ENCODE results near the gene TCF4.

TCF4 gene

DNA sequence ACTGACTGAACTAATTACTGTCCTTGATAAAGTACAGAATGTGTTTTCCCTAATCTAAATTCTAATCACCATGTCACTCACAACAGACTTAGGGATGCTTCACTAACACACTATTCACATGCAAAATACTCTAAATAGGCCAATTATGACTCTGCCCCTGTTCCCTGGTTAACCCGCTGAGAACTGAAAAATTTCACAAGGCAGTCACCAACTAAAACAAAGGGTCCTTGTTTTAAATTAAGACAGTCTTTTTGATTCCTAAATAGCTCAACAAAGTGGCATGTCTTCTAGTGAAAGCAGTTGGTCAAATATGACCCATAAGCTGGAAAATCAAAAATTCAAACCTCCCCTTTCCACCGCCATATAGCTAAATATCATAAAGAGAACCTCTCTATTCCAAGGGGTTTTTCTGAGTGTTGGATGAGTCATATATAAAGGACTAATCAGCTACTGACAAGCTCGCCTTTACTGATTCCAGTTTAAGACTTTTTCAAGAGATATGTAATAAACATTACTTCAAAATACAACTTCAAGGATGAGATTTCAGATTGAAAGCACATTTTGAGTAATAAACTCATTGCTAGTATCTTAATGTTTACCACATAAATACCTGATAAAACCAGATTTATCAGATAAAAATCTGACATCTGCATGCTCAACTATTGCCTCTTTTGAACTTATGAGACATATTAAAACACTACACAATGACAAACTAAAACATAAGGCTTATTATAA, 235.8 kb downstream of the TCF4 start:
- Histone ChIP-seq H3K4me1 (ENCODE audit: control insufficient read depth, insufficient read depth, low read length, poor library complexity, severe bottlenecking) (no peaks in the 10 kb centered on the region), H3K4me3 (ENCODE audit: insufficient read depth, low read depth, low read length, poor library complexity, severe bottlenecking) (no peak overlapping the region), H3K36me3 (ENCODE audit: control insufficient read depth, insufficient read depth, low read length) (no peaks in the 10 kb centered on the region), H3K27ac (ENCODE audit: insufficient read depth, low read length, poor library complexity, severe bottlenecking) (no peak overlapping the region), H3K27me3 (replicated peaks; ENCODE audit: control insufficient read depth, insufficient read depth, low read length, poor library complexity, severe bottlenecking) (no peaks in the 10 kb centered on the region), H3K9me3 (ENCODE audit: control insufficient read depth, low read length) (no peaks in the 10 kb centered on the region)
- no peak for DNase-seq

DNA sequence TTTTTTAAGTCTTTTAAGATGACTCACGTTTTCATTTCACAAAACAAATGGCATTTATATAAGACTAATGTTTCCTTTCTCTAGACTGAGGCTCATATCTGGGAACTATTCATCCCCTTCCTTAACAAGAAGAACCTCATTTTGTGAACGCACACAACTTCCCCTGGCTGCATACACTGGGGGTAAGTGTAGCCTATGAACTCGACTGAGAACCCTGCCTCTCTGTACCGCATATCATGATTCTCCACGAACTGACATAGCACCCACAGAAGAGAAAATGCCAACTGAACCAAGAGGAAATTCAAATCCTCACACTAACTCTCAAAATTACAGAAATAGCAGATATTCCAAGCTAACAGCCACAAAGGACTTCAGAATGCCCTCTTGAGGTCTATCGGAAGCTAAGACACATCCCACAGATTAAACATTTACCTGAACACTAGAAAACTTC, 236.7 kb downstream of the TCF4 start:
- Histone ChIP-seq H3K9me3 (ENCODE audit: control insufficient read depth, low read length) (no peaks in the 10 kb centered on the region), H3K27me3 (replicated peaks; ENCODE audit: control insufficient read depth, insufficient read depth, low read length, poor library complexity, severe bottlenecking) (no peaks in the 10 kb centered on the region), H3K36me3 (ENCODE audit: control insufficient read depth, insufficient read depth, low read length) (no peaks in the 10 kb centered on the region), H3K27ac (ENCODE audit: insufficient read depth, low read length, poor library complexity, severe bottlenecking) (no peak overlapping the region), H3K4me3 (ENCODE audit: insufficient read depth, low read depth, low read length, poor library complexity, severe bottlenecking) (no peak overlapping the region), H3K4me1 (ENCODE audit: control insufficient read depth, insufficient read depth, low read length, poor library complexity, severe bottlenecking) (no peaks in the 10 kb centered on the region)
- no peak for DNase-seq

DNA sequence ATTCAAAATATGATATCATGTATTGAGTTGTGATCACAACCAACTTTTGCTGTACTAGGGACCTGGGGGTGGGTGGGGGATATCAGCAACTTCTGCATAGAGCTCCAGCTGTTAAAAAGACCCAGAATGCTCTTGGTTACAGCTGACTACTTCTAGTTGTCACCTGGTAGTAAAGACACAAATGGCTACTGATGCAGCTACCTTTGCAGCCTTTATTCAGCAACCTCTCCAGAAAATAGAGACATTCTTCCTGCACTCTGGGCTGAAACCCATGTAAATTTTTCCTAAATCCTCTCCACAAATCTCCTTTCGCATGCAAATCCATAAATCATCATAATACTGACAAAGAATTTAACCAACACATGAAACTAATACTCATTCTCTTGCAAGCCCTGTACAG, 238.3 kb downstream of the TCF4 start:
- H3K4me3 ChIP-seq (ENCODE audit: insufficient read depth, low read depth, low read length, poor library complexity, severe bottlenecking) = no peak overlapping the region
- no peaks in the 10 kb centered on the region for H3K9me3 ChIP-seq (ENCODE audit: control insufficient read depth, low read length)
- no peaks in the 10 kb centered on the region for H3K36me3 ChIP-seq (ENCODE audit: control insufficient read depth, insufficient read depth, low read length)
- no peaks in the 10 kb centered on the region for H3K4me1 ChIP-seq (ENCODE audit: control insufficient read depth, insufficient read depth, low read length, poor library complexity, severe bottlenecking)
- no peak overlapping the region for H3K27ac ChIP-seq (ENCODE audit: insufficient read depth, low read length, poor library complexity, severe bottlenecking)
- no peaks in the 10 kb centered on the region for H3K27me3 ChIP-seq (replicated peaks; ENCODE audit: control insufficient read depth, insufficient read depth, low read length, poor library complexity, severe bottlenecking)
- DNase-seq = no peak

DNA sequence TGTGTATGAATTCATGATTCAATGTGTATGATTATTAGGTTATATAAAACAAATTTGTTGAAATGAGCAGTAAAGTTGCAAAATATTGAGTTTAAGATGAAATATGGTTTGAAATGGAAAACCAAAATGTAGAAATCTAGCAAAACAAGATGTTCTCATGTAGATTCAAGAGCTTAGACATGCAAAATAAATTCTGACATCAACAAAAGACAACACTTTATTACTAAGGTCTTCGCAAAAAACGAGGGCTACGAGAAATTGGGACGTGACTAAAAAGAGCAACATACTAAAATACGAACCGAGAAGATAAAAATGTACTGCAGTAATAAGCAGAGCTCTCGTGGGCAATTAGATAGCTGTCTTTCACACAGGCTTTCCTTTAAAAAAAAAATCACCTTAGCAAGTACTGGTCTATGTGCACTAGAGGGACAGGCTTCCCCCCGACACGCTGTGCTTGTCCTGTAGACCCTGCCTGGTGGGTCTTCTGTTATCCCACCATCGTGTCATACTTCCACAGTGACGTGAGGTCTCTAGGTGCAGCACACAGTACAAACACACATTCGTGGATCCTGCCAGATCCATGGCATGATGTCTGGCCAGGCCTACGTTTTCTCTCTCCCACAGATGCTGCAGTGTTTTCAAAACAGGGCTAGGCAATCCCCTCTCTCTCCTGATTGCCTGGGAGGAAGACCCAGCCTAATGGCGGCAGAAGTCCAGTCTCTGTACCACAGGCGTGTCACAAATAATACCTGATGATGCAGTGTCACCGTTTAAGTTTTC, 240.8 kb downstream of the TCF4 start:
- no peaks in the 10 kb centered on the region for H3K4me1 ChIP-seq (ENCODE audit: control insufficient read depth, insufficient read depth, low read length, poor library complexity, severe bottlenecking)
- DNase-seq = no peak
- no peaks in the 10 kb centered on the region for H3K27me3 ChIP-seq (replicated peaks; ENCODE audit: control insufficient read depth, insufficient read depth, low read length, poor library complexity, severe bottlenecking)
- H3K27ac ChIP-seq (ENCODE audit: insufficient read depth, low read length, poor library complexity, severe bottlenecking) = no peak overlapping the region
- H3K4me3 ChIP-seq (ENCODE audit: insufficient read depth, low read depth, low read length, poor library complexity, severe bottlenecking) = no peak overlapping the region
- no peaks in the 10 kb centered on the region for H3K36me3 ChIP-seq (ENCODE audit: control insufficient read depth, insufficient read depth, low read length)
- no peaks in the 10 kb centered on the region for H3K9me3 ChIP-seq (ENCODE audit: control insufficient read depth, low read length)

DNA sequence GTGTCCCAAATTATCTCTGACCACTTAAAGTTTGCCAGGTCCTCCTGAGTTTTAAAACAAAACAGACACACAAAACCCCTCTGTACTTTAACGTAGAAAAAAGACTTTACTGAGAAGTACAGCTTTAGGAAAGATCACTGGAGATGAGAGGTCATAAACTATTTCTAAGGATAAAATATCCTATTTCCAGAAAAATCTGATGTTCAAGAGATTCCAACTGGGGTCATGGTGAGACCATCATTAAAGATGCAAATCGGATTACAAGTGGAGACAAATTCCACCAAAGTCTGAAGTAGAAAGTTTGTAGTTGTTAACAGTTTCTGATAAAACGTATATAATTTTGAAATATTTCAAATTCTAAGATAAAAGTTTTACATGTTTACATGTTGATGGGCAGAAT, 241.6 kb downstream of the TCF4 start:
- H3K27me3 ChIP-seq (replicated peaks; ENCODE audit: control insufficient read depth, insufficient read depth, low read length, poor library complexity, severe bottlenecking) = no peaks in the 10 kb centered on the region
- no peak for DNase-seq
- no peaks in the 10 kb centered on the region for H3K4me1 ChIP-seq (ENCODE audit: control insufficient read depth, insufficient read depth, low read length, poor library complexity, severe bottlenecking)
- no peaks in the 10 kb centered on the region for H3K36me3 ChIP-seq (ENCODE audit: control insufficient read depth, insufficient read depth, low read length)
- H3K9me3 ChIP-seq (ENCODE audit: control insufficient read depth, low read length) = no peaks in the 10 kb centered on the region
- no peak overlapping the region for H3K27ac ChIP-seq (ENCODE audit: insufficient read depth, low read length, poor library complexity, severe bottlenecking)
- H3K4me3 ChIP-seq (ENCODE audit: insufficient read depth, low read depth, low read length, poor library complexity, severe bottlenecking) = no peak overlapping the region

DNA sequence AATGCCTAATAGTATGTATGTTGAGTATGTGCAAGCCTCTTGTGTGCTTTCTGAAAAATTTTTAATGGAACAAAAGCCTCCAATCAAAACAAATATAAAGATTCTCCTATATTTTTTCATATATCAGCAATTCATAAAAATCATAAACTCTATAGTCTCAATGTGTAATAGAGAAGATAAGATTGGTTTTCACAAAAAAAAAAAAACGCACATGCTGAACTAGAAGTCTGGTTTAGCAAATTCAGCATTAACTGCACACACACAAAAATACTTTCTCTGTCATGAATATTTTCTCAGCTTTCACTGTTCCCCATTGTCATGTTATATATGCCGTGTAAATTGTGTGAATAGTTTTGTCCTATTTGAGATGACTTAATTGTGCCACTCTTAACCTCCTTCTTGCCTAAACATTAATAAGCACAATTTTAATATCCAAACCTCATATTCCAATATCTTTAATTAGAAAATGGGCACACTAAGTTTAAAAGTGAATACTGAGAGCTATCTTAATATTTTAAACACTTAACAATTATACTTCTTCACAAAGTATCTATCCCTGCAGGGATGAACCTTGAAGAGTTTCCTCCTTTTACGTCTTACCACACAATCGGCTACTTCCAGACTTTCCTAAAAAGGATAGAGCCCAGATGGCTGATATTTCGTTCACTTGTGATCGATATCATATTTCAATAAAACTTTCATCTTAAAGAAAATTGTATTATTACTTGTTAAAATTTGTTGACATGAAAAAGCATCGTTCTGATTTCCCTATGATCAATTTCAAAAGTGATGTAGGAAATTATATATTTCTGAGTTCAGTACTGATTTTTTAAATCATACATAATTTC, 242.7 kb downstream of the TCF4 start:
- H3K36me3 ChIP-seq (ENCODE audit: control insufficient read depth, insufficient read depth, low read length) = no peaks in the 10 kb centered on the region
- DNase-seq = no peak
- no peaks in the 10 kb centered on the region for H3K4me1 ChIP-seq (ENCODE audit: control insufficient read depth, insufficient read depth, low read length, poor library complexity, severe bottlenecking)
- no peak overlapping the region for H3K4me3 ChIP-seq (ENCODE audit: insufficient read depth, low read depth, low read length, poor library complexity, severe bottlenecking)
- no peak overlapping the region for H3K27ac ChIP-seq (ENCODE audit: insufficient read depth, low read length, poor library complexity, severe bottlenecking)
- H3K27me3 ChIP-seq (replicated peaks; ENCODE audit: control insufficient read depth, insufficient read depth, low read length, poor library complexity, severe bottlenecking) = no peaks in the 10 kb centered on the region
- no peaks in the 10 kb centered on the region for H3K9me3 ChIP-seq (ENCODE audit: control insufficient read depth, low read length)

DNA sequence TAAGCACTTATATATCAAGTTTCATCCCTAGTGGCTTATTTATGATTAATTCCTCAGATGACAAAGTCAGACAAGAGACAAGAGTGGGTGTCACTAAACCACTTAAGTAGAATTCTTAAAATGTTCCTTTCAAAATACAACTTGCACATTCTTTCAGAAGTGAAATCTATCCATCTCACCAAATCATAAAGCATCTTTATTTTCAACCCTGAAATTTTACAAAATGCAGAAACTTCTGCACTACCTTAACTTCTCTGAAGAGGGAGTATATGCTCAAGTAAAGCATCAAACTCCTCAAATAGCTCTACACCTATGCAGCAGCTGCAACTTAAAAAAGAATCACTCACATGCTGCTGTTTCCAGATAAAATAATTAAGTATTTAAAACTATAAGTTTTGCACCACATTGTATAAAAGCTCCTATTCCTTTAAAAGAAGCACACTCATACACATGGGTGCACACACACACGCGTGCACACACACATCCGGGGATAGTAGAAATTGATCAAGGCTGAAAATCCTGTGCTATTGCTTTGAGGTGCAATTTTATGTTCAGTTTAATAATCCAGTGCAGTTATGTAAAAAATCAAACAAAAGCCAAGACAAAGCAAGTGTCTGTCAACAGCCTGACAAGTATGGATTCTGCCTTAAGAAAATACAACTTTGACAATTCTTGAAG, 244.5 kb downstream of the TCF4 start:
- no peaks in the 10 kb centered on the region for H3K36me3 ChIP-seq (ENCODE audit: control insufficient read depth, insufficient read depth, low read length)
- no peaks in the 10 kb centered on the region for H3K9me3 ChIP-seq (ENCODE audit: control insufficient read depth, low read length)
- no peak overlapping the region for H3K27ac ChIP-seq (ENCODE audit: insufficient read depth, low read length, poor library complexity, severe bottlenecking)
- DNase-seq = no peak
- H3K4me3 ChIP-seq (ENCODE audit: insufficient read depth, low read depth, low read length, poor library complexity, severe bottlenecking) = no peak overlapping the region
- no peaks in the 10 kb centered on the region for H3K27me3 ChIP-seq (replicated peaks; ENCODE audit: control insufficient read depth, insufficient read depth, low read length, poor library complexity, severe bottlenecking)
- H3K4me1 ChIP-seq (ENCODE audit: control insufficient read depth, insufficient read depth, low read length, poor library complexity, severe bottlenecking) = no peaks in the 10 kb centered on the region

DNA sequence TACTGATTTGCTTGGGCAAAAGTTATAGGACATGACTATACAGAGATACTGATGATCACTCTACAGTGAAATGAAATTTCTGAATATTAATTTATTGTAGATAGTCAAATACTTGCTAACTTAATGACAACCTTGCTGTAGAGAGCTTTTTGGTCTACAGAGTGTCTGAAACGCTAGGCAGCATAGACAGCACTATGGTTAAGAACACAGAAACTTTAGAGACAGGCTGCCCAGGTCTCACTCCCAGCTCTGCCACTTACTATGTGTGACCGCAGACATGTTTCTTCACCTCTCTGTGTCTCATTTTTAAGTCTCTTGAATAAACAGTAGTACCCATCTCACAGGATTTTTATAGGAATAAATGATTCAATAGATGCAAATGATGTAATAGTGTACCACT, 247.0 kb downstream of the TCF4 start:
- Histone ChIP-seq H3K4me3 (ENCODE audit: insufficient read depth, low read depth, low read length, poor library complexity, severe bottlenecking) (no peak overlapping the region), H3K4me1 (ENCODE audit: control insufficient read depth, insufficient read depth, low read length, poor library complexity, severe bottlenecking) (no peaks in the 10 kb centered on the region), H3K27me3 (replicated peaks; ENCODE audit: control insufficient read depth, insufficient read depth, low read length, poor library complexity, severe bottlenecking) (no peaks in the 10 kb centered on the region), H3K36me3 (ENCODE audit: control insufficient read depth, insufficient read depth, low read length) (no peaks in the 10 kb centered on the region), H3K9me3 (ENCODE audit: control insufficient read depth, low read length) (no peaks in the 10 kb centered on the region), H3K27ac (ENCODE audit: insufficient read depth, low read length, poor library complexity, severe bottlenecking) (no peak overlapping the region)
- no peak for DNase-seq

DNA sequence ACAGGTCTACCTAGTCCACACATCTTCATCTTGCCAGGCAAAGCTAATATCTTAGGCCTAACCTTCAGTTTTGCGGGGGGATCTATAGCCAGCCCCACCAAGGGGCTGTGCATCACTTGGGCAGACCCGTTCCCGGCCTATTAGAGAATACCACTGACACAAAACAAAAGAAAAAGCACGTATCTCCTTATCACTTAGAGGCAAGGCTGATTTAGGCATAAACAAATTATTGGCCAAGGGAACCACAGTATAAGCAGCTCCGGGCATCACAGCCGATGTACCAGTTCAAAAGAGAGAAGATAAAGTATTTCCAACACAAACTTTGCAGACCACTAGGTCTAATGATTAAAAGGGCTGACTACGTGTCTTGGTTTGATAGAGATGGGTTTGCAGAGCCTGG, 248.0 kb downstream of the TCF4 start:
- H3K36me3 ChIP-seq (ENCODE audit: control insufficient read depth, insufficient read depth, low read length) = no peaks in the 10 kb centered on the region
- H3K9me3 ChIP-seq (ENCODE audit: control insufficient read depth, low read length) = no peaks in the 10 kb centered on the region
- no peak overlapping the region for H3K4me3 ChIP-seq (ENCODE audit: insufficient read depth, low read depth, low read length, poor library complexity, severe bottlenecking)
- no peak overlapping the region for H3K27ac ChIP-seq (ENCODE audit: insufficient read depth, low read length, poor library complexity, severe bottlenecking)
- no peak for DNase-seq
- no peaks in the 10 kb centered on the region for H3K4me1 ChIP-seq (ENCODE audit: control insufficient read depth, insufficient read depth, low read length, poor library complexity, severe bottlenecking)
- no peaks in the 10 kb centered on the region for H3K27me3 ChIP-seq (replicated peaks; ENCODE audit: control insufficient read depth, insufficient read depth, low read length, poor library complexity, severe bottlenecking)
